Body of pancreas (tissue), 4 donors: ENCODE data around the gene ANO2. TPM values are rescaled to one million over a fixed set of nuclear protein-coding genes. Genes with fewer than 3 reads are reported as not detected.

Experiments
- ATAC-seq: fragments of 150-250 bp; one replicate; pipeline ENCODE4 v1.9.1; 2016
- DNase-seq, 4 donors: peaks; one replicate each; pipeline ENCODE4 v3.0.0-alpha.2; 2019
- H3K27ac ChIP-seq, 4 donors: fragments of 200-600 bp; sonication (generic); 1 replicate in 3 of 4; 2 replicates in 1 of 4; pipeline versions ENCODE4 v1.5.1 to v1.6.1; 2016 to 2019; ENCODE audit warnings: mild to moderate bottlenecking in 1 of 4, mixed read lengths in 1 of 4, moderate library complexity in 1 of 4
- H3K27me3 ChIP-seq, 2 donors: fragments of 200-600 bp; sonication (generic); one replicate each; pipeline ENCODE4 v1.6.0; 2016; ENCODE audit warnings: mild to moderate bottlenecking in 1 of 2
- H3K36me3 ChIP-seq, 2 donors: fragments of 200-600 bp; sonication (generic); replicated peaks in 1 of 2; 2 replicates each; pipeline ENCODE4 v1.5.1; 2016; ENCODE audit warnings: low read depth in 2 of 2; ENCODE audit not compliant: insufficient read depth in 1 of 2
- H3K4me1 ChIP-seq: fragments of 200-600 bp; sonication (generic); one replicate; pipeline ENCODE4 v1.6.0; 2016
- H3K4me3 ChIP-seq, 2 donors: fragments of 200-600 bp; sonication (generic); 1 replicate in 1 of 2; 2 replicates in 1 of 2; pipeline ENCODE4 v1.5.1; 2016 to 2019
- H3K9me3 ChIP-seq, 3 donors: fragments of 200-600 bp; sonication (generic); 1 replicate in 2 of 3; 2 replicates in 1 of 3; pipeline ENCODE4 v1.5.1; 2016
- POLR2A ChIP-seq, 3 donors: fragments of 450-650 bp; IDR thresholded peaks; one replicate each; pipeline ENCODE4 v1.6.1; 2016; ENCODE audit warnings: antibody characterized with exemption in 3 of 3, mild to moderate bottlenecking in 2 of 3
- whole genome bisulfite sequencing, 2 donors: methylation state at CpG; one replicate each; pipeline ENCODE4 v1.1.5; 2017; 5-methylcytosine and 5-hydroxymethylcytosine counted together
- intact Hi-C: fragments of 100-400 bp; cut with DNase I; formaldehyde crosslinking; loops from one replicate; pipeline ENCODE4 v1.15.1; 2023
- total RNA-seq, 2 donors: library from RNA; depleted of rRNA; stranded (reverse); fragments of >200 nt; gene quantifications; one replicate each; pipeline ENCODE4 v1.1.0, GENCODE V29; 2016
- TF ChIP-seq, protein P1 (sequence below), 7 experiments: fragments of 450-650 bp in 4 of 7; fragments of 200-600 bp in 3 of 7; sonication (generic) in 3 of 7; IDR thresholded peaks; one replicate each; pipeline ENCODE4 v1.5.1; 2016 to 2019; ENCODE audit warnings: antibody characterized with exemption in 7 of 7

Gene ANO2
- total RNA-seq, 2 donors from 2014 or later = 2.1 to 4.3 TPM

DNA sequence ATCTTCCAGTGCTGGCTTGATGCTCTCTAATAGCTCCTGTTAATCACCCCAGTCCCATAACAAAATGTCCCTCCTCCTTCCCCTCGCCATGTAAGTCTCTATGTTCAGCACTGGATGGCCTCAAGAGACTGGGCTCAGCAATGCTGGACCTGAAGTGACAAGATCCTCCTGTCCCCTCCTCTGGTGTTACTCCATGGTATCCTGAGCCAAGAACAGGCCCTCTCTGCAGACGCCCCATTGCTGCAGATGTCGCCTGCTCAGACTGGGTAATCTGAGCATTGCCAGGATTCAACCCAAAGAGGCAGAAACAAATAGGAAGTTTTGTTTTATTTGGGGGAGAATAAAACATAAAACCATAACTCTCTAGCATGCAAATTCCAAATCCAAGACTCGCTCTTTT lies 363.4 kb downstream of the ANO2 start:
- no peak for ATAC-seq
- TF ChIP-seq, protein P1, sequence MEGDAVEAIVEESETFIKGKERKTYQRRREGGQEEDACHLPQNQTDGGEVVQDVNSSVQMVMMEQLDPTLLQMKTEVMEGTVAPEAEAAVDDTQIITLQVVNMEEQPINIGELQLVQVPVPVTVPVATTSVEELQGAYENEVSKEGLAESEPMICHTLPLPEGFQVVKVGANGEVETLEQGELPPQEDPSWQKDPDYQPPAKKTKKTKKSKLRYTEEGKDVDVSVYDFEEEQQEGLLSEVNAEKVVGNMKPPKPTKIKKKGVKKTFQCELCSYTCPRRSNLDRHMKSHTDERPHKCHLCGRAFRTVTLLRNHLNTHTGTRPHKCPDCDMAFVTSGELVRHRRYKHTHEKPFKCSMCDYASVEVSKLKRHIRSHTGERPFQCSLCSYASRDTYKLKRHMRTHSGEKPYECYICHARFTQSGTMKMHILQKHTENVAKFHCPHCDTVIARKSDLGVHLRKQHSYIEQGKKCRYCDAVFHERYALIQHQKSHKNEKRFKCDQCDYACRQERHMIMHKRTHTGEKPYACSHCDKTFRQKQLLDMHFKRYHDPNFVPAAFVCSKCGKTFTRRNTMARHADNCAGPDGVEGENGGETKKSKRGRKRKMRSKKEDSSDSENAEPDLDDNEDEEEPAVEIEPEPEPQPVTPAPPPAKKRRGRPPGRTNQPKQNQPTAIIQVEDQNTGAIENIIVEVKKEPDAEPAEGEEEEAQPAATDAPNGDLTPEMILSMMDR (IDR thresholded peaks at IDR 0.05) = no peak
- no peak for TF ChIP-seq POLR2A (IDR thresholded peaks at IDR 0.05)
- 62 to 70% methylated on average over 4 of the region's 4 CpGs for WGBS, 2 donors
- Histone ChIP-seq H3K27ac (no peak overlapping the region), H3K9me3 (no peaks in the 10 kb centered on the region), H3K27me3 (no peaks in the 10 kb centered on the region), H3K4me1 (no peaks in the 10 kb centered on the region), H3K4me3 (no peak overlapping the region), H3K36me3 (no peaks in the 10 kb centered on the region)
- intact Hi-C loops = no loop called here
- no peak for DNase-seq

DNA sequence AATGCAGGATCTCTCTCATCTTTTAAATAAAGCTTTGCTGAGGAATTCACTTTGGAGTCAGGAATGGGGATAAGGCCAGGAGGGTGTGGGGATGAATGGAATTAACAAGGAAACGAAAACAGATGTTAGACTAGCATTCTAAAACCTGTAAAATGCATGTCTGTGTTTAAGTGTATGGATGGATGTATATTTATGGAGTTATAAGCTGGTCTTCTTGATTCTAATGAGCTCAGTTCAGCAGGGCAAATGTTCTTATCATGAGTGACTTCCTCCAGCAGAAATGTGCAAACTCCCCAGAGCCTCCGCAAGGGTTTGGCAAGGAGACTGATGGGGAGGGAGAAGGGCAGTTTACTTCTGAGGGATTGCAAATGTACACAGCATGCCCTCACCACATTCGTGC lies 364.0 kb downstream of the ANO2 start:
- Histone ChIP-seq H3K4me1 (no peaks in the 10 kb centered on the region), H3K27ac (no peak overlapping the region), H3K36me3 (no peaks in the 10 kb centered on the region), H3K27me3 (no peaks in the 10 kb centered on the region), H3K9me3 (no peaks in the 10 kb centered on the region), H3K4me3 (no peak overlapping the region)
- ATAC-seq (no peak), DNase-seq (no peak)
- 44 to 49% methylated on average over 3 of the region's 3 CpGs for WGBS, 2 donors
- intact Hi-C loops = no loop called here
- TF ChIP-seq, protein P1 (IDR thresholded peaks at IDR 0.05) = no peak

DNA sequence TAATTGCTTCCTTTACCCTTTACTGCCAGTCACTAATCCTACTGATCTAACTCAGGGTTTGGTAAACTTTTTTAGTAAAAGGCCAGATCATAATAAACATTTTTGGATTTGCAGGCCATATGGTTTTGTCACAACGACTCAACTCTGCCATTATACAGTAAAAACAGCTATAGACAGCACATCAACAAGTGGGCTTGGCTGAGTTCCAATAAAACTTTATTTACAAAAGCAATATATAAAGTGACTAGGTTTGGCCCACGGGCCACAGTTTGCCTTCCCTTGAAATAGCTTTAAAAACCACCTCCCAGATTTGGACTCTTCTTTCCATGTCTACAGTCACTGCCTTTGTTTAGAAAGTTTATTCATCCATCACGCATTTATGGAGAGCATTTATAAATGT lies 366.3 kb downstream of the ANO2 start:
- intact Hi-C loops = no loop called here
- Histone ChIP-seq H3K4me1 (no peaks in the 10 kb centered on the region), H3K27ac (no peak overlapping the region), H3K36me3 (no peaks in the 10 kb centered on the region), H3K9me3 (no peaks in the 10 kb centered on the region), H3K4me3 (no peak overlapping the region), H3K27me3 (no peaks in the 10 kb centered on the region)
- WGBS, 2 donors = 69% methylated on average over 3 of the region's 3 CpGs
- DNase-seq = no peak
- TF ChIP-seq, protein P1 (IDR thresholded peaks at IDR 0.05) = no peak
- no peak for TF ChIP-seq POLR2A (IDR thresholded peaks at IDR 0.05)
- no peak for ATAC-seq

DNA sequence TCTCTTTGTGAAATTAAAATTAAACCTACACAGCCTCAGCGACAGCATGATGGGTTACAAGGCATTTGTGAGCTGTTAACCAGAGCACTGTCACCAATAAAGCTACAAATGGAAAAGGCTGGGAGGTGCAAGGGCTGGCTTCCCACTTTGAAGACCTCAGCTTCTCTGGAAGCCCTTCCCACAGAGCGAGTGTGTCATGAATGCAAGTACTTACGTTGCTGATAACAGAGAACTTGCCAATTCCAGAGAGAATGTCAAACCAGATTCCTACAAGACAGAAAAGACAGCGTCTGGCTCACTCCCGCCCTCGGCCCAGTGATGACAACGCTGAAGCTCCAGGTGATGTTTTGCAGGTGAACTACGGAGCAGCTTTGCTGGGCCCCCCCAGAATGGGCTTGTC lies 367.3 kb downstream of the ANO2 start:
- intact Hi-C loops = no loop called here
- Histone ChIP-seq H3K9me3 (no peaks in the 10 kb centered on the region), H3K27ac (no peak overlapping the region), H3K27me3 (no peaks in the 10 kb centered on the region), H3K36me3 (no peaks in the 10 kb centered on the region), H3K4me3 (no peak overlapping the region), H3K4me1 (no peaks in the 10 kb centered on the region)
- TF ChIP-seq POLR2A (IDR thresholded peaks at IDR 0.05) = no peak
- TF ChIP-seq, protein P1 (IDR thresholded peaks at IDR 0.05) = no peak
- DNase-seq = no peak
- WGBS, 2 donors = 57 to 60% methylated on average over 8 of the region's 8 CpGs
- no peak for ATAC-seq

- intact Hi-C loops = no loop called here
- no peaks in the 10 kb centered on the region for H3K9me3 ChIP-seq
- no peaks in the 10 kb centered on the region for H3K36me3 ChIP-seq
- H3K4me1 ChIP-seq = no peaks in the 10 kb centered on the region
- DNase-seq (no peak), ATAC-seq (no peak)
- 35 to 49% methylated on average over 3 of the region's 3 CpGs for whole genome bisulfite sequencing, 2 donors
- H3K27me3 ChIP-seq = no peaks in the 10 kb centered on the region
- TF ChIP-seq POLR2A (IDR thresholded peaks at IDR 0.05) = no peak
- no peak overlapping the region for H3K27ac ChIP-seq
- H3K4me3 ChIP-seq = no peak overlapping the region
These were observed 367.8 kb downstream of the ANO2 start for GRCh38 chr12:5577211-5577612.
